GM19099 (cell line): Measurements from ENCODE around the gene KCNA4.

Source experiments
- POLR2A ChIP-seq: IDR thresholded peaks from 3 replicates; pipeline ENCODE4 v1.6.1; 2011; ENCODE audit warnings: low read depth; ENCODE audit not compliant: insufficient read length; ENCODE audit errors: extremely low read depth

KCNA4 gene

DNA sequence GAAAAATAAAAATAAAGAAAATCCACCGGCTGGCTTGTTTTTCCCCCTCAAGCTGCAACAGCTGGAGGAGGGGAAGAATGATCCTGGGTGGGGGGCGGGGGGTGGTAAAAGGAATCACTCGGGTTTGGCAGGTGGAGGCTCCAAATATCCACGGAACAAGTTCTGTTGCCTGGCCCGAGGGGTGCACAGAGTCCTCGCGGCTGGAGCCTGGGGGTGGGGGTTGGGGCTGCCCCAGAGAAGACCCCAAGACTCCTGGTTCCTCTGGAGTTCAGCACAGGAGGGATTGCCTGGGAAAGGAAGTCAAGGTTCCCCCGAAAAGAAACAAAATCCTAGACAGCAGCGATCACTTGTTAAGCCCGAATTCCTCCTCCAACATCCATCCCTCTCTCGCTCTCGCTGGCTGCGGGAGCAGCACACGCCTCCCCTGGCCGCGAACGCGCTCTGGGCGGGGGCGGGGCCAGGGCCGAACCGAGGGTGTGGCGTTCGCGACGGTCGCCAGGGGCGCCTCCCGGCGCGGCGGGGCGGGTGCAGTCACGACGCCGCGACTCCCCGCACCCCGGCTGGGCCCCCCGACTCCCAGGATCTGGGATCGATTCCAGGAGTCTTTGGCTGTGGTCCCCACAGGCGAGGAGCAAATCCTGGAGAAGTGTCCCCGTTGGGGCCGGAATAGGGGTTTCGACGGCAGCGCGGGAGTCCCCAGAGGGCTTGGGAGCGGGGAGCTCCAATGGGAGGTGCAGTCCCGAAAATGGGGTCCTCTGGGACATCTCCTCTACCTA, at the start of gene KCNA4:
KCNA4 (minus strand) TSS at position 443 of the 776 bp plus-strand sequence. CDS start 4,352 bp downstream, outside the sequence.
- TF ChIP-seq POLR2A: no peak

- TF ChIP-seq POLR2A: no peak
Measured at GRCh38 chr11:30062103-30062502, 45.3 kb upstream of the KCNA4 start.

DNA sequence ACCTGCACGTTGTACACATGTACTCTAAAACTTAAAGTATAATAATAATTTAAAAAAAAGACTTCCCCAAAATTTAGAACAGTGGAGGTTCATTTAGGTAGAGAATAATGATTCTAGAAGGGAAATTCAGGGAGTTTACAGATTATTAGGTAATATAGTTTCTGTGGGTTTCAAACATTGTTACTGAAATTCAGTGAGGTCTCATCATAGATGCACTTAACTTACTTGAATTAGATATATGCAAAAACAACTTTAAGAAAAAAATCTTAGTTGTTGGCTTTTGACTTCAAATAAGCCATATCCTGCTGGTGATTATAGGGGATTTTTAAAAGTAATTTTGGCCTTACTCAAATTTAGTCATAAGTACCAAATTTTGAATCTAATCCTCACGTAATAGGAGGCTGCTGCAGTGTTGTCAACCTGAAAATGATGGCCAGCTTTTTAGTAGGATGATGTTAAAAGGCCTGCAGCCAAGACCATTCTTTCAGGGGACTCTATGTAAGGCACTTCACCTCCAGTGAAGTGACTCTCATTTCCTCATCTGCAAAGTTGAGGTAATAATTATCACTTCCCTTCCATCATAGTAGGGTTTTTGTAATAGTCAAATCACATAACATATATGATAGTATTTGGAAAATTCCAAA, 42.5 kb upstream of the KCNA4 start:
- TF ChIP-seq POLR2A: no peak

GRCh38 chr11:30049214-30049613, 32.4 kb upstream of the KCNA4 start:
- no peak for TF ChIP-seq POLR2A

- TF ChIP-seq POLR2A: no peak
Measured at GRCh38 chr11:30046578-30046945, 29.7 kb upstream of the KCNA4 start.

- no peak for TF ChIP-seq POLR2A
Measured at GRCh38 chr11:30045921-30046577, 29.2 kb upstream of the KCNA4 start.

GRCh38 chr11:30045144-30045543, 28.3 kb upstream of the KCNA4 start:
- no peak for TF ChIP-seq POLR2A

GRCh38 chr11:30041171-30041570, 24.3 kb upstream of the KCNA4 start:
- no peak for TF ChIP-seq POLR2A

DNA sequence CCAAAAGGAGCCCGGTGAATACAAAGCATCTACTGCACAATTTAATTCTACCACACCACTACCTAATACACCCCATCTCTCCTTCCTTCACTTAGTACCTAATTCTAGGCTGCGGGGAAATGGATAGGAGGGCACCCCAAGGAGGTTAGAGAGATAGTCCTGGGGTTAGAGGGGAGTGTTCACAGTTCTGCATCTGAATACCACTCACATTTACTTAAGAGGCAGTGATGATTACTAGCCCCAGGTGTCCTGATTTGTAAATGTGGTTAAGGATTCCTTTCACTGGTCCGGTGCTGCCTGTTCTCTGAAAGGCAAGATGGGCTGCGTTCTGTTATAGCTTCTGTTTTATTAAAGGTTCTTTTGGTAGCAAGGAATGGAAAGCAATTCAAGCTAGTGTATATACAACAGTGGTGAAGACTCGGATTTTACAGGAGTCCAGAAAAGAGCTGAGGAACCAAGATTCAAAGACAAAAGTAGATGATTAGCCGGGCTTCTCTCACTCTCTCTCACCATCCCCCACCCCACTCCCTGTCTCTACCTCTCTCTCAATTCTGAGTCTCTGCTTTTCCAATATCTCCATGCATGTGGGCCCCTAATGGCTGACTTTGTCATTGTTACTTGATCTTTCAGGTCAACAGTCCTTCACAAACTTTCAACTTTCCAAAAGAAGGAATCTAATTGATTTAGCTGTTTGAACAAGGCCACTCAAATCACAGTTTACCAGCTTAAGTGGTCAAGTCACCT, 8.7 kb upstream of the KCNA4 start:
- TF ChIP-seq POLR2A: no peak

GRCh38 chr11:30023074-30023473, 6.2 kb upstream of the KCNA4 start:
- TF ChIP-seq POLR2A: no peak

- TF ChIP-seq POLR2A: no peak
Measured at GRCh38 chr11:30019481-30019880, 2.7 kb upstream of the KCNA4 start.

DNA sequence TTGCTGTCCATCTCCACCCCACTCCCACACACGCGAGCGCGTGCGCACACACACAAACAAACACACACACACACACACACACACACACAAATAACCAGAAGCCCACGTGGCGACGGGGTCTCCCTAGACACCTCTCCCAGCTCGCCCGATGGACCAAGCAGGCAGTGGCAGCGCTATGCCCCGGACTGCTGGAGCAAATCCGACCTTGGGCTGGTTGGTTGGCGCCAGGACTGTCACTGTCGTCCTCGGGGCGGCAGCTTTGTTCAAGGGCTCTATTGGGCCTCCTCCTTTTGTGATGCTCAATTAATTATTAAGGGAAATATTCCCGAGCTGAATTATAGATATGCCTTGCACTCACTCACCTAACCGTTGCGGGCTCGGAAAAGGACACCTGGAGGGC, 1.7 kb upstream of the KCNA4 start:
- no peak for TF ChIP-seq POLR2A

GRCh38 chr11:30017445-30017895, 640 bp upstream of the KCNA4 start:
- no peak for TF ChIP-seq POLR2A

GRCh38 chr11:30015725-30016412, 961 bp downstream of the KCNA4 start:
- no peak for TF ChIP-seq POLR2A

- TF ChIP-seq POLR2A: no peak
Measured at GRCh38 chr11:30012346-30012745, 4.5 kb downstream of the KCNA4 start.

DNA sequence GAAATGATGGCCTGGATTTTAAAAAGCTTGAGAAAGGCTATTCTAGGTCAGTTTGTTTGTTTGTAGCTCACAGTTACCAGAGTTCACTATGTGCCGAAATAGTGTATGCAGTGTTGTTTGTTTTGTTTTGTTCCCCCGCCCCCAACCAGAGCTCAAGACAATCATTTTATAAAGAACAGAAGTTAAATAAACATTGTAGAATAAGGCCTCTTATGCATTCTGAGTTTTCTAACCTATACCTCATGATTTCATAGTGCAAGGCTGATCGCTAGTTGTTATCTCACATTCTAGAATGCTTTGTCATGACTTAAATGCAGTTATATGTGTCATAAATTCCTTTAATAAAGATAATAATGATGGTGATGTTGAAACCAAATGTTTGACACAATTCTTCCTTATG, 7.8 kb downstream of the KCNA4 start:
- TF ChIP-seq POLR2A: no peak
